ENCODE measurements around the gene MSRB3.

- TF ChIP-seq POLR2A (IDR thresholded peaks at IDR 0.05) (no peak), CTCF (IDR thresholded peaks at IDR 0.05) (no peak)
Observed at GRCh38 chr12:65501093-65501621, 222.7 kb downstream of the MSRB3 start.

Data from thyroid gland (tissue), 4 donors.